Smooth muscle cell (in vitro differentiated cells): Measurements from ENCODE around the gene KRT37. TPM values are rescaled to one million over a fixed set of nuclear protein-coding genes. Genes with fewer than 3 reads are reported as not detected.

Experiments used
- DNase-seq: peaks from one replicate; lab custom pipeline; 2025; ENCODE audit not compliant: unreplicated experiment; lab: John Stamatoyannopoulos, UW
- H2AFZ ChIP-seq: fragments of 200-600 bp; sonication (generic); 2 replicates; pipeline ENCODE4 v1.6.0; 2016; ENCODE audit warnings: antibody characterized with exemption, low read depth, mild to moderate bottlenecking
- H3F3A ChIP-seq: fragments of 200-600 bp; sonication (generic); 2 replicates; pipeline ENCODE4 v1.6.0; 2017; ENCODE audit warnings: antibody characterized with exemption, low read depth
- H3K27ac ChIP-seq: fragments of 200-600 bp; sonication (generic); 2 replicates; pipeline ENCODE4 v1.5.1; 2016; ENCODE audit warnings: low read depth, mild to moderate bottlenecking
- H3K27me3 ChIP-seq: fragments of 200-600 bp; sonication (generic); 2 replicates; pipeline ENCODE4 v1.6.1; 2016; ENCODE audit warnings: low read depth, mild to moderate bottlenecking
- H3K36me3 ChIP-seq: fragments of 200-600 bp; sonication (generic); 2 replicates; pipeline ENCODE4 v1.5.1; 2016; ENCODE audit warnings: low read depth
- H3K4me1 ChIP-seq: fragments of 200-600 bp; sonication (generic); 2 replicates; pipeline ENCODE4 v1.5.1; 2016; ENCODE audit warnings: low read depth
- H3K4me2 ChIP-seq: fragments of 200-600 bp; sonication (generic); 2 replicates; pipeline ENCODE4 v1.6.0; 2016; ENCODE audit warnings: mild to moderate bottlenecking
- H3K4me3 ChIP-seq: fragments of 200-600 bp; sonication (generic); 2 replicates; pipeline ENCODE4 v1.5.1; 2016; ENCODE audit warnings: mild to moderate bottlenecking
- H3K79me2 ChIP-seq: fragments of 200-600 bp; sonication (generic); 2 replicates; pipeline ENCODE4 v1.6.0; 2016; ENCODE audit warnings: low read depth, mild to moderate bottlenecking
- H3K9ac ChIP-seq: fragments of 200-600 bp; sonication (generic); 2 replicates; pipeline ENCODE4 v1.6.0; 2016; ENCODE audit warnings: low read depth
- H3K9me3 ChIP-seq: fragments of 200-600 bp; sonication (generic); replicated peaks from 2 replicates; pipeline ENCODE4 v1.5.1; 2016; ENCODE audit warnings: low read depth
- H4K20me1 ChIP-seq: fragments of 200-600 bp; sonication (generic); 2 replicates; pipeline ENCODE4 v1.6.0; 2016; ENCODE audit warnings: low read depth
- CTCF ChIP-seq: fragments of 200-600 bp; sonication (generic); IDR thresholded peaks from 2 replicates; pipeline ENCODE4 v1.5.1; 2017; ENCODE audit warnings: borderline replicate concordance, mild to moderate bottlenecking, antibody characterized with exemption; ENCODE audit not compliant: insufficient read depth, poor library complexity, severe bottlenecking
- WGBS: methylation state at CpG from one replicate; pipeline ENCODE4 v1.1.7; 2016; ENCODE audit warnings: low lambda C conversion rate; 5-methylcytosine and 5-hydroxymethylcytosine counted together
- polyA plus RNA-seq: library from polyadenylated mRNA; unstranded; fragments of >200 nt; fragmentation: Nextera tagmentation; extraction: Ambion mirVana; gene quantifications from 2 replicates; pipeline ENCODE4 v1.2.1, GENCODE V29; 2016
- total RNA-seq: library from RNA; depleted of rRNA; stranded (reverse); fragments of >200 nt; gene quantifications from 2 replicates; pipeline ENCODE4 v1.2.3, GENCODE V29; 2014

The KRT37 gene
- total and polyA plus RNA-seq, 2 experiments from 2014 or later = 0.40 TPM; not detected in 1

- no peak for TF ChIP-seq CTCF
- no peak overlapping the region for H3K4me3 ChIP-seq
- no peak overlapping the region for H2AFZ ChIP-seq
- WGBS = 73% methylated on average over 2 of the region's 2 CpGs
- H3K27me3 ChIP-seq = no peaks in the 10 kb centered on the region
- H3K9me3 ChIP-seq = no peaks in the 10 kb centered on the region
- no peak overlapping the region for H3K27ac ChIP-seq
- H4K20me1 ChIP-seq = no peaks in the 10 kb centered on the region
- DNase-seq = no peak
- no peaks in the 10 kb centered on the region for H3K36me3 ChIP-seq
- no peak overlapping the region for H3K4me2 ChIP-seq
- no peaks in the 10 kb centered on the region for H3K79me2 ChIP-seq
- H3K9ac ChIP-seq = no peak overlapping the region
- H3K4me1 ChIP-seq = no peaks in the 10 kb centered on the region
- no peaks in the 10 kb centered on the region for H3F3A ChIP-seq
Measured at GRCh38 chr17:41448506-41448905, 24.1 kb upstream of the KRT37 start.

- WGBS = 24% methylated on average over 2 of the region's 2 CpGs
- no peaks in the 10 kb centered on the region for H3K79me2 ChIP-seq
- peak overlapping the region; percentile 11 for H3K27ac ChIP-seq
Measured at GRCh38 chr17:41446806-41447205, 22.4 kb upstream of the KRT37 start.

GRCh38 chr17:41444640-41445039 is 20.3 kb upstream of the KRT37 start:
- no peak overlapping the region for H3K4me2 ChIP-seq
- H4K20me1 ChIP-seq = no peaks in the 10 kb centered on the region
- no peak overlapping the region for H3K4me3 ChIP-seq
- no peaks in the 10 kb centered on the region for H3K9me3 ChIP-seq
- WGBS = 74% methylated on average over 3 of the region's 3 CpGs
- no peak overlapping the region for H3K27ac ChIP-seq
- H3K9ac ChIP-seq = no peak overlapping the region
- no peaks in the 10 kb centered on the region for H3K27me3 ChIP-seq
- no peaks in the 10 kb centered on the region for H3K4me1 ChIP-seq
- no peaks in the 10 kb centered on the region for H3F3A ChIP-seq
- no peak for TF ChIP-seq CTCF
- no peak overlapping the region for H2AFZ ChIP-seq
- no peak for DNase-seq
- no peaks in the 10 kb centered on the region for H3K36me3 ChIP-seq
- no peaks in the 10 kb centered on the region for H3K79me2 ChIP-seq

More at GRCh38 chr17:41446806-41447205, 22.4 kb upstream of the KRT37 start:
- Histone ChIP-seq H4K20me1 (no peaks in the 10 kb centered on the region), H3K9ac (no peak overlapping the region), H3K27me3 (no peaks in the 10 kb centered on the region), H3F3A (no peaks in the 10 kb centered on the region), H3K36me3 (no peaks in the 10 kb centered on the region), H3K4me1 (no peaks in the 10 kb centered on the region), H3K4me3 (no peak overlapping the region), H3K4me2 (peak overlapping the region; percentile 15), H2AFZ (no peak overlapping the region), H3K9me3 (no peaks in the 10 kb centered on the region)
- TF ChIP-seq CTCF = no peak
- DNase-seq = no peak

- no peak overlapping the region for H3K9ac ChIP-seq
- H3K4me3 ChIP-seq = no peak overlapping the region
- no peak overlapping the region for H3K4me2 ChIP-seq
- 74% methylated on average over 1 of the region's 1 CpG for WGBS
- no peaks in the 10 kb centered on the region for H3K4me1 ChIP-seq
- H2AFZ ChIP-seq = no peak overlapping the region
- H3K27me3 ChIP-seq = no peaks in the 10 kb centered on the region
- H3K9me3 ChIP-seq = no peaks in the 10 kb centered on the region
- no peak for DNase-seq
- no peaks in the 10 kb centered on the region for H3F3A ChIP-seq
- no peaks in the 10 kb centered on the region for H4K20me1 ChIP-seq
- no peaks in the 10 kb centered on the region for H3K36me3 ChIP-seq
- no peak for TF ChIP-seq CTCF
- H3K27ac ChIP-seq = no peak overlapping the region
- H3K79me2 ChIP-seq = no peaks in the 10 kb centered on the region
Measured at GRCh38 chr17:41444186-41444585, 19.8 kb upstream of the KRT37 start.
